ENCODE results near the gene POLE. TPM values are rescaled to one million over a fixed set of nuclear protein-coding genes. Genes with fewer than 3 reads are reported as not detected.
A peak's percentile ranks its signal among the peaks of the same experiment; 100 is the strongest.

Gene POLE
- total and polyA plus RNA-seq, 9 of the 15 experiments (the other 6 are each of a cell fraction or from before 2014, with no cell fraction given): 2.4 to 154 (median 49.6) TPM

- TF ChIP-seq SMAD4 (CRISPR knock-in tag; conservative IDR thresholded peaks at IDR 0.05) (no peak), SREBF1 (IDR thresholded peaks at IDR 0.05; ENCODE audit: borderline replicate concordance, low read depth, low read length) (no peak), CBFA2T3 (IDR thresholded peaks at IDR 0.05) (no peak), DEAF1 (CRISPR knock-in tag; IDR thresholded peaks at IDR 0.05) (no peak), CHCHD3 (CRISPR knock-in tag; IDR thresholded peaks at IDR 0.05) (no peak), NFIC (IDR thresholded peaks at IDR 0.05) (0 out of 2 replicates have a peak, but pooled peaks have one; percentile 4), ZKSCAN1 (IDR thresholded peaks at IDR 0.05; ENCODE audit: low read depth, low read length) (no peak), PPARD (CRISPR knock-in tag; IDR thresholded peaks at IDR 0.05) (no peak), BRD4 (IDR thresholded peaks at IDR 0.05) (no peak), TOE1 (IDR thresholded peaks at IDR 0.05; ENCODE audit: borderline replicate concordance) (peak; percentile 47; the same call in 1 of the 2 replicates), TOE1 (CRISPR knock-in tag; IDR thresholded peaks at IDR 0.05; ENCODE audit: borderline replicate concordance, low read depth) (no peak), ZNF41 (CRISPR knock-in tag; conservative IDR thresholded peaks at IDR 0.05) (no peak), NR3C1 (CRISPR knock-in tag; IDR thresholded peaks at IDR 0.05) (no peak), SAFB2 (IDR thresholded peaks at IDR 0.05; ENCODE audit: borderline replicate concordance, low read depth, low read length, severe bottlenecking) (no peak), GATA2 (CRISPR knock-in tag; IDR thresholded peaks at IDR 0.05) (no peak), RBM25 (IDR thresholded peaks at IDR 0.05; ENCODE audit: low read depth, low read length, severe bottlenecking) (no peak), SREBF2 (CRISPR knock-in tag; IDR thresholded peaks at IDR 0.05) (no peak), CREB1 (IDR thresholded peaks at IDR 0.05) (no peak), CREB1 (CRISPR knock-in tag; IDR thresholded peaks at IDR 0.05) (no peak), CBX5 (IDR thresholded peaks at IDR 0.05; ENCODE audit: borderline replicate concordance, low read depth) (no peak), ZNF583 (CRISPR knock-in tag; IDR thresholded peaks at IDR 0.05) (no peak), ZNF551 (CRISPR knock-in tag; IDR thresholded peaks at IDR 0.05) (no peak), BDP1 (IDR thresholded peaks at IDR 0.05; ENCODE audit: insufficient read depth, insufficient read length) (no peak)
- TF ChIP-seq, protein P1, sequence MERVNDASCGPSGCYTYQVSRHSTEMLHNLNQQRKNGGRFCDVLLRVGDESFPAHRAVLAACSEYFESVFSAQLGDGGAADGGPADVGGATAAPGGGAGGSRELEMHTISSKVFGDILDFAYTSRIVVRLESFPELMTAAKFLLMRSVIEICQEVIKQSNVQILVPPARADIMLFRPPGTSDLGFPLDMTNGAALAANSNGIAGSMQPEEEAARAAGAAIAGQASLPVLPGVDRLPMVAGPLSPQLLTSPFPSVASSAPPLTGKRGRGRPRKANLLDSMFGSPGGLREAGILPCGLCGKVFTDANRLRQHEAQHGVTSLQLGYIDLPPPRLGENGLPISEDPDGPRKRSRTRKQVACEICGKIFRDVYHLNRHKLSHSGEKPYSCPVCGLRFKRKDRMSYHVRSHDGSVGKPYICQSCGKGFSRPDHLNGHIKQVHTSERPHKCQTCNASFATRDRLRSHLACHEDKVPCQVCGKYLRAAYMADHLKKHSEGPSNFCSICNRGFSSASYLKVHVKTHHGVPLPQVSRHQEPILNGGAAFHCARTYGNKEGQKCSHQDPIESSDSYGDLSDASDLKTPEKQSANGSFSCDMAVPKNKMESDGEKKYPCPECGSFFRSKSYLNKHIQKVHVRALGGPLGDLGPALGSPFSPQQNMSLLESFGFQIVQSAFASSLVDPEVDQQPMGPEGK (CRISPR knock-in tag; IDR thresholded peaks at IDR 0.05; ENCODE audit: borderline replicate concordance): no peak
- TF ChIP-seq, protein P2, sequence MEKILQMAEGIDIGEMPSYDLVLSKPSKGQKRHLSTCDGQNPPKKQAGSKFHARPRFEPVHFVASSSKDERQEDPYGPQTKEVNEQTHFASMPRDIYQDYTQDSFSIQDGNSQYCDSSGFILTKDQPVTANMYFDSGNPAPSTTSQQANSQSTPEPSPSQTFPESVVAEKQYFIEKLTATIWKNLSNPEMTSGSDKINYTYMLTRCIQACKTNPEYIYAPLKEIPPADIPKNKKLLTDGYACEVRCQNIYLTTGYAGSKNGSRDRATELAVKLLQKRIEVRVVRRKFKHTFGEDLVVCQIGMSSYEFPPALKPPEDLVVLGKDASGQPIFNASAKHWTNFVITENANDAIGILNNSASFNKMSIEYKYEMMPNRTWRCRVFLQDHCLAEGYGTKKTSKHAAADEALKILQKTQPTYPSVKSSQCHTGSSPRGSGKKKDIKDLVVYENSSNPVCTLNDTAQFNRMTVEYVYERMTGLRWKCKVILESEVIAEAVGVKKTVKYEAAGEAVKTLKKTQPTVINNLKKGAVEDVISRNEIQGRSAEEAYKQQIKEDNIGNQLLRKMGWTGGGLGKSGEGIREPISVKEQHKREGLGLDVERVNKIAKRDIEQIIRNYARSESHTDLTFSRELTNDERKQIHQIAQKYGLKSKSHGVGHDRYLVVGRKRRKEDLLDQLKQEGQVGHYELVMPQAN (IDR thresholded peaks at IDR 0.05; ENCODE audit: borderline replicate concordance): peak; percentile 81; the same call in 1 of the 2 replicates
These were observed 89.5 kb downstream of the POLE start (continued) for GRCh38 chr12:132597333-132598316.
